HG03565 (cell line): Measurements from ENCODE around the gene CNTFR.
"Not testable (repeated sequence)": the region's sequence is repeated elsewhere in the genome, so short reads cannot be mapped to it uniquely, and the experiment has no call there.

Experiments
- ATAC-seq: cut with Tn5 transposase; IDR thresholded peaks from one replicate; pipeline ENCODE4 v1.9.1; 2021; ENCODE audit warnings: mild to moderate bottlenecking, moderate library complexity; ENCODE audit not compliant: unreplicated experiment

CNTFR gene, protein sequence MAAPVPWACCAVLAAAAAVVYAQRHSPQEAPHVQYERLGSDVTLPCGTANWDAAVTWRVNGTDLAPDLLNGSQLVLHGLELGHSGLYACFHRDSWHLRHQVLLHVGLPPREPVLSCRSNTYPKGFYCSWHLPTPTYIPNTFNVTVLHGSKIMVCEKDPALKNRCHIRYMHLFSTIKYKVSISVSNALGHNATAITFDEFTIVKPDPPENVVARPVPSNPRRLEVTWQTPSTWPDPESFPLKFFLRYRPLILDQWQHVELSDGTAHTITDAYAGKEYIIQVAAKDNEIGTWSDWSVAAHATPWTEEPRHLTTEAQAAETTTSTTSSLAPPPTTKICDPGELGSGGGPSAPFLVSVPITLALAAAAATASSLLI

DNA sequence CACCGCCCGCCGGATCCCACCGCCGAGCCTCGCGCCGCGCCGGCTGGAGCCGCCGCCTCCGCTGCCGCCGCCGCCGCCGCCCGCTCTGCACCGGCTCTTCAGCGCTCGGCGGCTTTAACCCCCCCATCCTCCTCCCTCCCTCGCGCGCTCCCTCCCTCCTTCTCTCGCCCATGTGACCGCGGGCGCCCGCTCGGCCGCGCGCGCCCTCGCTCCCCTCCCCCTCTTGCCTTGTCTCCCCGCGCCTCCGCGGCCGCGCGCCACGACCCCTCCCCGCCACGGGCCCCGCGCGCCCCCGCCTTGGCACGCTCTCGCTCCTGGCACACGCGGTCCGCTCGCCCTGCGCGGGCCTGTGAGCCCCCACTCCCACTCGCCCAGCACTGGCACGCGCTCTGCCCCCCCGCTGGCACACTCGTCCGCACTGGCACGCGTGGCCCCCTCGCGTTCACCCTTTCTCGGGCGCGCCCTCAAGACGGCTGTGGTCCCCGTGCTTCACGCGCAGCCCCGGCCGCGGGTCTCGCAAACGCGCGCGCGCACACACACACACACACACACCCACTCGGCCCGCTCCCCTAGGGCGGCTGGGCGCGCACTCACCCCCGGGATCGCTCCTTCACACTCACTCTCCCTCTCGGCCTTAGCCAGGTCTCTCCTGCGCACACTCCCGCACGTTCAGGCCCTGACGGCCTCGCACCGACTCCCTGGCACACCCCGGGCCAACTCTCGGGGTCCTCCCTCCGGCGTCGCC, at the start of gene CNTFR:
Gene CNTFR, minus strand, starts transcription at position 89 of the 745 bp plus-strand sequence. CDS start 20,743 bp downstream, outside the sequence.
- ATAC-seq, result no peak

DNA sequence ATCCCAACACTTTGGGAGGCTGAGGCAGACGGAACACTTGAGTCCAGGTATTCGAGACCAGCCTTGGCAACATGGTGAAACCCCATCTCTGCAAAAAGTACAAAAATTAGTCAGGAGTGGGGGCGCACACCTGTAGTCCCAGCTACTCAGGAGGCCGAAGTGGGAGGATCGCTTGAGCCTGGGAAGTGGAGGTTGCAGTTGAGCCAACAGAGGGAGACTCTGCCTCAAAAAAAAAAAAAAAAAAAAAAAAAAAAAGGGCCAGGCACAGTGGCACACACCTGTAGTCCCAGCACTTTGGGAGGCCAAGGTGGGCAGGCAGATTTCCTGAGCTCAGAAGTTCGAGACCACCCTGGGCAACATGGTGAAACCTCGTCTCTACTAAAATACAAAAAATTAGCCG, 49.8 kb upstream of the CNTFR start:
- not testable (repeated sequence) for ATAC-seq

DNA sequence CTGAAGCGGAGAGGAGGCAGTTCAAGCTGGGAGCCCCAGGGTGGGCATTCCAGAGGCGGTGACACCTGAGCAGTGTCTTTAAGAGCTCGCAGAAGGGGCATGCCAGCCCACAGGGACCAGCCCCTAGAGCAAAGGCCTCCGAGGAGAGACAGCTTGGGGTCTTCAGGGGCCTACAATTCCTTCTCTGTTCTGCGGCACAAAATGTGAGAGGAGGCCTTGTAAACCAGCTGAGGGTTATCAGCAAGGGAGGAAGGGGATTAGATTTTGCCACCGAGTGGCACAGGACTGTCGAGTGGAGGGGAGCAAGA, 48.6 kb upstream of the CNTFR start:
- no peak for ATAC-seq

DNA sequence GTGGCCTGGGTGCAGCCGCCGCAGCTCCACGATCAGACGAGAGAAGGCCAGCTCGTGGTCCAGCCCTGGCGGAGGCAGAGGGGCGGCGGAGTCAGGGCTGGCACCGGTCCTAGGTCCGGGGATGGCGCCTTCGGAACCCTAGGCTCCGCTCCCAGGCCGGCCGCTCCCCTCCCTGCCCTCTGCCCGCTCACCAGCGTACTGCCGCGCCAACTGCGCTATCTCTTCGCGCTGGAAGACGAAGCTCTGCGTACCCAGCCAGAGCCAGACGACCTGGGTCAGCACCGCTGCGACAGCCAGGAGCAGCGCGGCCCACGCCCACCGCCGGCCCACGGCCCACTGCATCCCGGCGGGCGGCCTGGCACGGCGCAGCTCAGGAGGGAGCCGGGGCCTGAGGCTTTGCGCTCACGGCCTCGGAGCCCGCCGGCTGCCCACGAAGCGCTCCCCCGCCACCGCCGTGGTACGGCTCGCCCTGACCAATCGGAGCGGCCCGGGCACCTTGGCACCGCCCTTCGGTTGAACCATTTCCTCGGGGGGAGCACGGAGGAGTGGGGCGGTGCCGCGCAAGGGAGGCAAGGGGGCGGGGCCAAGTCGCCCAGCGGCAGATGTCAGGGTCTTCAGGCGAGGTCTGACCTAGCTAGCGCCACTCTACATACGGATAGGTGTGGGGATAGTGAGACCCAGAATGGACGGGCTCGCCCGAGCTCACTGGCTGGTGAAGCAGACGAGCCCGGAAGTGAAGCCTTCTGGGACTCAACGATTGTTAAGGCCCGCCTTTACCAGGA, 48.0 kb upstream of the CNTFR start, which contains the start of gene SIGMAR1:
Gene SIGMAR1, minus strand, starts transcription at position 432 of the 782 bp plus-strand sequence. Its CDS starts 90 bp downstream, at position 342.
- peak; percentile 70 for ATAC-seq

DNA sequence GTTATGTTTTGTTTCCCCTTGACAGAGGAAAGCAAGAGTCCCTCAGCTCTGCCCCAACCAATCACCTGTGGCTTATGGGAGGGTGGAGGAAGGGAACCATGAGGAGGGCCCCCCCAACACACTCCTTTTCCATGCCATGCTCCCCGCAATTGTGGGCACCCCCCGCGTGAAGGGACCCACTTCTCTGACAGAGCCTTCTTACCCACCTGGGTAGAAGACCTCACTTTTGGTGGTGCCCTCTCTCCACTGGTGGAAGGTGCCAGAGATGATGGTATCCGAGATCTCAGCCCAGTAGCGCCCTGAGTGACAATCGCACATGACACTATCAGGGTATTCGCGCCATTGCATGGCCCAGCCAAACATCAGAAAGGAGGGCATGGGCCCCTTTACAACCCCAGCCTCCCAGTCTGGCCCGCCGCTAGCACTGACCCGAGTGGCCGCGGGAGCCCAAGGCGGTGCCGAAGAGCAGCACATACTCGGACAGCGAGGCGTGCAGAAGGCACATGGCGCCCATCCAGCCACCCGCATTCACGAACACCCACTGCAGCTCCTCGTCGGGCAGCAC, 47.3 kb upstream of the CNTFR start:
- ATAC-seq, result peak; percentile 1

DNA sequence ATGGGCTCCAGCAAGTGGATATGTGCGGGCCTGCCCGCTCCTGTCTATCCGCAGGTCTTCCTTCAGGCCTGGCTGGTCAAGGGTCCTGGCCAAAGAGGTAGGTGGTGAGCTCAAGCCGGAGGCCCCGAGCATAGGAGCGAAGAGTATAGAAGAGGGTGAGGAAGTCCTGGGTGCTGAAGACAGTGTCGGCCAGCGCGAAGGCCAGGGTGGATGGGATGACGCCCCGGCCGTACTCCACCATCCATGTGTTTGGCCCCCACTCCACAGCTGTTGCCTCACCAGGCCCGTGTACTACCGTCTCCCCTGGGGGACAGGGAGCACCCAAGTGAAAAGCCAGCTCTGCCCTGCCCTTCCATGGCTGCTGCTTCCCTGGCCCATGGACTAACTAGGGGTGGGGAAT, 46.0 kb upstream of the CNTFR start:
- ATAC-seq, result no peak

DNA sequence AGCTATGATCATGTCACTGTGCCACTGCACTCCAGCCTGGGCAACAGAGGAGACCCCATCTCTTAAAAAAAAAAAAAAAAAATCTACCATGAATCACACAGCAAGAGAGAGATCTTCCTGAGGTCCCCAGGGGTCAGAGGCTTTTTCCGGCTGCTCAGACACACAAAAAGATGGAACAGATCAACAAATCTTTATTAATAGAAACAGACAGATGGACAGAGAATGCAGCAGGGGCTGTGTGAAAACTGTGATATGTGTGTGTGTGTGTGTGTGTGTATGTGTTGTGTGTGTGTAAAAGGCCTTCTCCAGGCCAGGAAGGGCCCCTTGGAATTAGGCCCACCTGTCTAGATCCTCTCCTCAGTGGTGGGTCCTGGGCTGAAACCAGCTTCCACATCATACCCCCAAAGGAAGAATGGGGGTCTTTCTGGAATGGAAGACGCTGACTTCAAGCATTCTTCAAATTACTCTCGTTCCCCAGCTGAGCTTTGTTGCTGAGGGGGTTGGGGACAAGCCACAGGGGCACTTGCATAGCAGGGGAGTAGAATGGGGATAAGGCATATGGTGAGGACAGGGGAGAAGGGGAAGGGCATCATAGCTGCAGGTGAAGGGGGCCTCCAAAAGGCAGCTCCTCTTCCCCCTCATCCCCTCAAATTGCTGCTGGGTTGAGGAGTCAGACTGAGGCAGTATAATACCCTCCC, 45.2 kb upstream of the CNTFR start:
- no peak for ATAC-seq

DNA sequence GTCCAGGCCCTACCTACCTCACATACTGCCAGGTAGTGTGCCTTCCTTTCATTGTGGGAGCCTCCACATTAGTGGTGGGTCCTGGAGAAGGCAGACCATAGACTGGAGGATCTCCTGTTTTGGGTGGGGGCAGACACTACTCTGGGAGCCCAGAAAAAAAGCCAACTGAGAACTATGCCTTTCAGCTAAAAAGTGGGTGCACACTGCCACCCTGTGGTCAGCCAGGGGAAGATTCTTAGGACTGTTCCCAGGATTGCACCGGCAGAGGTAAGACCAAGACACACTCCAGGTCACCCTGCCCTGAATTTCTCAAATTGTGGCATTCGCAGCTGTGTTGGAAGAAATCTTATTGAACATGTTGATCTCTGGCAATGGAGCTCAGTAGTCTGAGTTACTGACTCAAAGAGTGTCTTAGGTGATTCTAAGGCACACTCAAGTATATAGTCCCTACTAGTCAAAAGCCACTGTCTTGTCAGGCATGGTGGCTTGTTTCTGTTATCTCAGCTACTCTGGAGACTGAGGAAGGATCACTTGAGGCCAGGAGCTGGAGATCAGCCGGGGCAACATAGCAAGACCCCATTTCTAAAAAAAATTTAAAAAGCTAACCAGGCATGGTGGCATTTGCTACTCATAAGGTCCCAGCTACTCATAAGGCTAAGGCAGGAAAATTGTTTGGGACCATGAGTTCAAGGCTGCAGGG, 44.5 kb upstream of the CNTFR start:
- peak; percentile 31 for ATAC-seq

DNA sequence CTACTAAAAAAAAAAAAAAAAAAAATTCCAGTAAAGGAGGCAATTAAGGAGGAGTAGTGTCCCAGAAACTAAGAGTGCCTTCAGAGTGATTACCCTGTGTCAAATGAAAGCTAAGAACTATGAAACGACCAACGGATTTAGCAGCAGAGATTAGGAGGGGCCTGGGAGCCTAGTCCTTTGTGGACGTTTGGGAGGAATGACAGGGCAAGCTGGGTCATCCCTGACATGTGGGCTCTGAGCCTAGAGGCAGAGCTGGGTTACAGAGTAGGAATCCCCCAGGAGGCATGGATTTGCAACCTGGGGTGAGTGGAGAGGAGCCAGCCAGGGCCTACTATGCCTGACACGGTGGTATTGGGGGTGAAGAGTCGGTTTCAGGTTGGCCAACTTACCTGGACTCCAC, 43.6 kb upstream of the CNTFR start:
- ATAC-seq, result no peak

DNA sequence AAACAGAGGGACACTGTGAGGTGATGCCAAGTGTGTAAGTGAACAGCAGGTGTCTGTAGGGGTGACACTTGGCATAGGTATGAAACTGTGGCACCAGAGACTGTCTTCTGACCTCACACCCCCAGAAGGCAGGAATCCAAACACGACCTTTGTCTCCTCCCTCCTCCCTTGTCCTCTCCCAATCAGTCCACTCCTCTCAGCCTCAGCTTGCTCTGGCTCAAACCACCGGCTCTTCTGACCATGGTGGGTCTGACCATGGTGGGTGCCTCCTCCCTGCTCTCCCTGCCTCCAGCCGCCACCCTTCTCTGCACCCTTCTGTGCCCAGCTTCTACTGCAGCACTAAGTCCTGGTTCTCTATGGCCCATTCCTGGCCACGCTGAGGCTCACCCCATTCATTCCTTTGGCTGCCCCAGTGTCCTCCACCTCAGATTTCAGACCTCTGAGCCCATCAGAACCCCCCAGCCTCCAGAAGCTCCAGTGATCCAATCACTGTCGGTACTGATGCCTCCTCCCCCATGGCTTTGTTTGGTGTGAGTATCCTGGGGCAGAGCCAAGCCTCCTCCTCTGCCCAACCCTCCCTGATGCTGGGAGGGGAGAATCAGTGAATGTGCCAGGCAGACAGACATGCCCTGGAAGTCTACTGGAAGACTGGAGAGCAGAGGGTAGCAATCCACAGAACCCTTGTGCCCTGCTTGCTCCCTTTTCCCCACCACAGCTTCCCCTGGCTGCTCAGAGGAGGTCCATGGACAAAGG, 41.1 kb upstream of the CNTFR start:
- no peak for ATAC-seq

DNA sequence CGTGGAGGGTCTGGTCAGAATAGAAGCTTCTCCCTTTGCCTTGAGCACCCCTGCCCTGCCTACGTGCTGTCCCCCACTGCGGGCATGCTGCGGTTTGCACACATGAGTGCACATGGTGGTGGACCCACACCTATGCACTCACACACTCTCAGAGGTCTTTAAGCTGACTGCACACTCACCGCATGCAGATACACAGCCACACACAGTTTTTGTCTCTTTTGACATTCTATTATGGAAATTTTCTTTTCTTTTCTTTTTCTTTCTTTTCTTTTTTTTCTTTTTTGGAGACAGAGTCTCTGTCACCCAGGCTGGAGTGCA, 39.9 kb upstream of the CNTFR start:
- ATAC-seq, result no peak

DNA sequence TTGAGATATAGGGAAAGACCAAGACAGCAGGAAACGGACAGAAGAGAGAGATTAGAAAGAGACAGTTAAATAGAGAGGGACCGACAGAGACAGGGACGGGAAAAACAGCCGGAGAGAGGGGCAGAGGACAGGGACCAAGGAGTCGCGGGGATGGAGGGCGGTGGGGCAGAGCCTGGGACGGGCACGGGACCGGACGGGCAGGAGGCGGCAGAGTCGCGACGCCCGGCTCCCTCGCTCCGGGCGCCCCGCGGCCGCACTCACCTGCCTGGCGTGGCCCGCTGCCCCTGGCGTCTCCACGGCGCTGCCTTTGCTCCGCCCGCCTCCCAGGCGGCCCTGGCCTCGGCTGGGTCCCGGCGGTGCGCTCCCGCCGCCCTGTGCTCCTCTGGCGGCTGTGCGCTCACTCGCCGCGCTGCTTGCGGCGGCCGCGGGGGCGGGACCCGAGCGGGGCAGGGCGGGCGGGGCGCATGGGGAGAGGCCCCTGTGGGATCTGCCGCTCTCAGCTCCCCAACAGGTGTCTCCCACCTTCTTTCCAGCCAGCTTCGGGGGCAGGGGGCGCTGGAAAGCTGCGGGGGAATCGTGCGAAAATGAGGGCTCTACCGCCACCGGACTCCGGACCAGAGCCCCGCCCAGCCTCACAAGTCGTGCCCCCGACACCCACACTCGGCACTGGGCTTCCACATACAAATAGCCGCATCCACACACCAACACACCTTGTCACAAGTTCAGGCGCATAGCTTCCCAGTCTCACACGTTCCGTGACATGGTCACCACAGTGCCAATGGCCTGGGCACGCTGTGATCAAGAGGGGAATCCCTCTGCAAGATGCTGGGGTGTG, 39.3 kb upstream of the CNTFR start, which contains the start of gene ARID3C:
Gene ARID3C, minus strand, starts transcription at position 411 of the 835 bp plus-strand sequence. CDS start 1,052 bp downstream, outside the sequence.
- no peak for ATAC-seq

DNA sequence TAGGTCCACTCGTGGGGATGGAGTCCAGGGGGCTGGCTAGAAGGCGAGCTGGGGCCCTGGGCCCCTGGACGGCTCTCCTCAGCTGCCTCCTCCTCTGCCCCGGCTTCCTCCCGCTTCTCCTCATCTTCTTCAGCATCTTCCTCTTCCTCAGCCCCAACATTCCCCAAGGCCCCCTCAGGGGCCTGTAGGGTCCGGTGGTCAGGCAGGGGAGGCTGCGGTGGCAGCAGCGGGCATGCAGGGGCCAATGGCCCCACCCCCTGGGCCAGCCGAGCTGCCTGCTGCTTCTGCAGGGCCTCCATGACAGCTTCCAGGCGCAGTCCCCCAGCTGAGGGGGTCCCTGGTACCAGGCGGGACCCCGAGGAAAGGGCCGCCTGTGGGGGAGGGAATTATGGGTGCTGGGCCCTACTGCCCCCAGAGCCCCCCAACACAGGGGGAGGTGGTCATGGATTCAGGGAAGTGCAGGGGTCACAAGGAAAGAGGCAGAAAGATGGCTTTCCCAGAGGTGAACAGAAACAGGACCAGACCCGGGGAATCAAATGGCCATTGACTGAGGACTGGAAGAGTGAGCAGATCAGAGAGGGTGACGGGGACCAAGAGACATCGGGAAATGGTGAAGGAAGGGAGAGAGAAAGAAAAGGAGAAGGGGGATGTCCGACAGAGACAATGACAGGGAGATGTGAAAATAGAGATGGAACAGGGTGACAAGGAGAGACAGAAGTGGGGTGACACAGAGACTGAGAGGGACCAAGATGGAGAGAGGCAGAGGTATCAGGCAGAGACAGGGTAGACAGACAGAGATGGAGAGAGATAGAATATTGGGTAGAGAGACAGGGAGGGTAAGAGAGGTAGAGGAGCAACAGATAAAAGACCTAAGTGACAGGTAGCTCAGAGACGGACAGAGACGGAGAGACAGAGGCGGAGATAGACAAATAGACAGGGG, 38.5 kb upstream of the CNTFR start:
- no peak for ATAC-seq

DNA sequence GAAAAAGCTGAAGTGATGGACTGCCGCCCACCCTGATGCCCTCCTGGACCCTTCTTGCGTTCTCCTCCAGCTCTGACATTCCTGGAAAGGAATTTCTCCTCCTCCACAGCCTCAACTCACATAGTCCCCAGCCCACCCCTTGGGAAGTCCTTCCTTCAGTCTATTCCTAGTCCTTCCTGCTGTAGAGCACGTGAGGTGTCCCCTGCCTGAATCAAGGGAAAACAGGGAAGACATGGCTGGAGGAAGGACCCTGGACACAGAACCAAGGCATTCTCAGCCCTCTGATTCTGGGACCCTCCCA, 35.6 kb upstream of the CNTFR start:
- no peak for ATAC-seq

DNA sequence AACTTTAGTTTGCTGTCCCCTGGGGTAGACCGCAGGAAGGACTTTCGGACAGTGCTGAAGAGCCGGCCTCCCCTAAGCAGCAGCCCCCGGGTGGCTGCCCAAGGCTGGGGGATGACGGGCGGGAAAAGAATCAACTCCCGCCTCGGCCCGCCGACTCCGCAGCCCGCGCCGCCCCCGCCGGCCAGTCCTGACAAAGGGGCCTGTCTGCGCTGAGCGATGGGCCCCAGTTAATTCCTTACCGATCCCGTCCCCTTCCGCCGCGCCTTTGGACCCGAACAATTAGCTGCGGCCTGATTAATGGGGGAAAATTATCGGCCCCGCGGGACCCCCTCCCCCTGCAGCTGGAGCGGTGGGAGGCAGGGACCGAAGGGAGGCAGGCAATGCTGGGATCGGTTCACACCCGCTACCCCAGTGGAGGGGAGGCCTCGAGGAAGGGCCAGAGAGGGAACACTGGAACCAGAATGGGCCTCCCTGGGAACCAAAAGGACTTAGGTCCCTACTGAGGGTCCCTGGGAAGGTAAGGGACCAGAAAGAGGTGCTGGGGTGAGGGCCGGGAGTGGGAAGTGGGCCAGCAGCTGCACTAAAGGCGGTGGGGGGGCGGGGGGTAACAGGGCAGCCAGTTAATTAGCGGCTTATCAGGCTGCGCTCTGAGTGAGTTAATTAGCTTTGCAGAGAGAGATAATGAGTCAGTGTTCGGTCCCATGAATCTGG, 35.1 kb upstream of the CNTFR start:
- ATAC-seq, result no peak

DNA sequence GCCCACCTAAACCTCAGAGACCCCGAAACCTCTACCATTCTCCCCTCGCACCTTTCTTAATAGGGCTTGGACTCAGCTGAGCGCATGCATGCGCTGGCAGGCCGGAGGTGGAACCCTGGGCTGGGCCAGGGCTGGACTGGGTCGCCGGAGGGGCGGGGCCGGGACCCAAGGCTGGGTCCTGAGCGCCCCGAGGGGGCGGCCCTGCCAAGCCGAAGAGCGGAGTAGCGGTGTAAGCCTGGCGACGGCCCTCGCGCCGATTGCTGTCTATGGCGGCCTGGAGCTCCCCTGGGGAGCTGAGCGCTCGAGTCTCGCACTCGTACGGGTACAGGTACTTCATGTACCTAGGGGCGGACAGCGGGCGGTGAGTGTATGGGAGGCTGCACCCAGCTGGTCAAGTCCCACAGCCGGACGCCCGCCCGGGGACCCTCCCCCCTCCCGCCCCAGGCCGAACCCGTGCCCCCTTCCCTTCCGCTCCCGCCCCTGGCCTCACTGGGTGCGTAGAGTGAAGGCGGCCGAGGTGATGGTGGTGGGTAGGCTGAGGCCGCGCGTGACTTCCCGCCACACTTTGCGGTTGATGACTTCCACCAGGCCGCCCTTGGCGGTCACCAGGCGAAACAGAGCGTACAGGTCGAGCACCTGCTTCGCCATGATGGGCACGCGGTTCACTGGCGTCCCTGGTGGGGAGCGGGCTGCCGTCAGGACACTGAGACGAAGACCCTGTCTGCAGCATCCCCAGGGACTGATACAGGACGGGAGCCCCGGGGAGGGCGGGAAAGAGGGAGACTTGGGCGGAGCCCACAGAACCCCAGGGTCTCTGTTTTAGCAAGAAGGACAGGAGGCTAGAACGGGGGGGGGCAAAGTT, 34.1 kb upstream of the CNTFR start:
- no peak for ATAC-seq
